Embryonic facial prominence (tissue), 1 donor: ENCODE measurements around the gene TAF1.
"Not testable (repeated sequence)": the region's sequence is repeated elsewhere in the genome, so short reads cannot be mapped to it uniquely, and the experiment has no call there.

Experiments
- DNase-seq: peaks from one replicate; pipeline ENCODE4 v3.0.0-alpha.2; 2016; ENCODE audit errors: extremely low spot score

Gene TAF1

DNA sequence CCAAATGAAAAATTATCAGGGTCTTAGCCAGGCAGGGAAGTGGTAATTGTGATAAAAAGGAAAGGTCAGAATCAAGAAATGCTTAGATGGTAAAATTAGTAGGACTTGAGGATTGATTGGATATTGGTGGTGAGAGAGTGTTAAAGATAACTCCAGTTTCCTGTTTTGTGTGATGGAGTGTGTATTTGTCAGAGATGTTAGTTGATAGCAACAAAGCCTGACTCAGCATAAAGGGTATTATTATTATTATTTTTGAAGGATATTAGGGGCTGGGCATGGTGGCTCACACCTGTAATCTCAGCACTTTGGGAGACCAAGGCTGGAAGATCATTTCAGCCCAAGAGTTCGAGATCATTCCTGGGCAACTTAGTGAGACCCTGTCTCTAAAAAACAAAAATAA, 143.1 kb downstream of the TAF1 start:
- DNase-seq: no peak

DNA sequence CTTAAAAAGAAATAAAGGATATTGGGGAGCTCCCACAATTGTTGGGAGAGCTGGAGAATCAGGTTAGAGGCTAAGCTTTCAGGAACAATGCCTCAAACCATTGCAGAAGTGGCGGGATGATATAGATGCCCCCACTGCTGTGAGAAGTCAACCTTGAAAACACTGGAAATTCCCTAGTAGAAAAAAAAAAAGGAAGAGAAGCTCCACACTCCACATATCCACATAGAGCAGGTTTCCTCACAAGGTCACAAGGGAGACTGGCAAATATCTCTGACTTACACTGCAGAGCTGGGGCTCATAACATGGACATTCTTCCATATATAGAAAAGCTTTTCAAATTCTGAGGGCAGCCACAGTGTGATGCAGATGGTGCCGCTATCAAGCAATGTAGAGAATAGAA, 144.0 kb downstream of the TAF1 start:
- no peak for DNase-seq

DNA sequence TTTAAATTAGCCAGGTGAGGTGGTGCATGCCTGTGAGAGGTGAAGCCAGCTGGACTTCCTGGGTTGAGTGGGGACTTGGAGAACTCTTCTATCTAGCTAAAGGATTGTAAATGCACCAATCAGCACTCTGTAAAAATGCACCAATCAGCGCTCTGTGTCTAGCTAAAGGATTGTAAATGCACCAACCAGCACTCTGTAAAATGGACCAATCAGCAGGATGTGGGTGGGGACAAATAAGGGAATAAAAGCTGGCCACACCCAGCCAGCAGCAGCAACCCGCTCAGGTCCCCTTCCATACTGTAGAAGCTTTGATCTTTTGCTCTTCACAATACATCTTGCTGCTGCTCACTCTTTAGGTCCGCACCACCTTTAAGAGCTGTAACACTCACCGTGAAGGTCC, 147.6 kb downstream of the TAF1 start:
- DNase-seq: not testable (repeated sequence)

DNA sequence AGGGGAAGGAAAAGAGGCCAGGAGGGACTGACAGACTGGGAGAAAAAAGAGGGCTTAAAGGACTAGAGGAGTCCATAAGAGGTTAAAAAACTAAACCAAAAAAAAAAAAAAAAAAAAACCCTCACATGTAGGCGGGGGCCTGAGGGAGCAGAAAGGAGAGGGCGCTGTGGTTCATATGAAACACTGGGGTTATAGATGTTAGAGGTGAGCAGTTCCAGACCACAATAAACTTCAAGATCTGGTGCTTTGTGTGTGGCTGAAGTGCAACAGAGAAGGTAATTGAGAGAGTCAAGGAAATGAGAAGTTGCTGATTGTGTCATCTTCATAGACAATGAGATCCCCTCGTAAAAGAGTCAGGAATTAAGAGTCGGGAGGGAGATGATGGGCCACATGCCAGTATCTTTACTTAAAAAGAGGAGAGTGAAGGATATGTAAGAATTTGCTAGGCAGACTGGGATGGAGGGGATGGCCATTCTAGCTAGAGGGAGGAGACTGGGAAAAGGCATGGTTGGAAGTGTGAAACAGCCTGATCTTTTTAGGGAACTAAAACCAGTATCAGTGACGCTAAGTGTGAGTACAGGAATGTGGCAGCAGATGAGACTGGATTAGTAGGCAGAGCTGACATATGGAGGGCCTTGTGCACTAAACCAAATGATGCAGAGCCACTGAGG, 148.3 kb downstream of the TAF1 start:
- DNase-seq: no peak

DNA sequence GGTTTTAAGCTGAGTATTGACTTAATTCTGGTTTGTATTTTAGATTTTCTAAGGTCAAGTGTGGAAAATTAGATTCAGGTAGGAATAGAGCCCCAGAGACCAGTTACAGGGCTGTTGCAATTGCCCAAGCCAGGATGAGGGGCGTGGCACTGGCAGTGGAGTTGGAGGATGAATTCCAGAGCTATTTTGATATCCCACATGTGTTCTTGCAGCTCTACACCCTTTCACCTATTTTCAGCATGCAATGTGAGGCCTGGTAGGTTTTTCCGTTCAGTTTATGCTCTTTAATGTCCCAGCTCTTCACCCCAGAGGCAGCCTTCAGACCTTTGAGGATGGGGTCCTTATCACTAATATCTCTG, 148.9 kb downstream of the TAF1 start:
- DNase-seq: no peak
